ENCODE data around the gene USP1.

GRCh38 chr1:62467092-62467491 lies 30.2 kb downstream of the USP1 start:
- no peak for TF ChIP-seq CTCF (IDR thresholded peaks at IDR 0.05)
- no peak for TF ChIP-seq ZFX (IDR thresholded peaks at IDR 0.05; ENCODE audit: borderline replicate concordance)

Measured in 22Rv1 (cell line).